Middle frontal gyrus (tissue), 1 donor: ENCODE results near the gene FAM118A.
"Not testable (repeated sequence)": the region's sequence is repeated elsewhere in the genome, so short reads cannot be mapped to it uniquely, and the experiment has no call there.

ENCODE experiments used
- DNase-seq: peaks from one replicate; pipeline ENCODE4 v3.0.0-alpha.2; 2015; ENCODE audit warnings: low spot score; ENCODE audit errors: extremely low spot score

The FAM118A gene

GRCh38 chr22:45309422-45310227 is at the start of gene FAM118A:
Gene FAM118A (plus strand): TSS chr22:45309934. CDS start chr22:45322380, 12,446 bp downstream.
- peak; percentile 85 for DNase-seq

GRCh38 chr22:45260395-45260759 is 49.4 kb upstream of the FAM118A start:
- not testable (repeated sequence) for DNase-seq

- DNase-seq, result no peak
Observed at GRCh38 chr22:45261407-45262088, 48.2 kb upstream of the FAM118A start.

GRCh38 chr22:45262195-45262930 is 47.4 kb upstream of the FAM118A start:
- DNase-seq, result no peak

GRCh38 chr22:45262931-45263462 is 46.7 kb upstream of the FAM118A start:
- DNase-seq, result no peak

GRCh38 chr22:45263463-45264269 is 46.1 kb upstream of the FAM118A start:
- DNase-seq, result no peak

- no peak for DNase-seq
Observed at GRCh38 chr22:45265535-45265934, 44.2 kb upstream of the FAM118A start.

- DNase-seq, result no peak
Observed at GRCh38 chr22:45268167-45268957, 41.4 kb upstream of the FAM118A start.

- peak; percentile 63 for DNase-seq
Observed at GRCh38 chr22:45268958-45269844, 40.5 kb upstream of the FAM118A start.

GRCh38 chr22:45270095-45271020 is 39.4 kb upstream of the FAM118A start:
- no peak for DNase-seq

- DNase-seq, result no peak
Observed at GRCh38 chr22:45271667-45272201, 38.0 kb upstream of the FAM118A start.

- DNase-seq, result no peak
Observed at GRCh38 chr22:45272498-45272897, 37.2 kb upstream of the FAM118A start.

GRCh38 chr22:45273452-45274075 is 36.2 kb upstream of the FAM118A start:
- DNase-seq, result no peak

- no peak for DNase-seq
Observed at GRCh38 chr22:45276507-45277105, 33.1 kb upstream of the FAM118A start.

GRCh38 chr22:45277720-45278119 is 32.0 kb upstream of the FAM118A start:
- DNase-seq, result not testable (repeated sequence)

- no peak for DNase-seq
Observed at GRCh38 chr22:45278125-45278524, 31.6 kb upstream of the FAM118A start.

GRCh38 chr22:45280587-45280980 is 29.1 kb upstream of the FAM118A start:
- no peak for DNase-seq
